Measurements from ENCODE around the gene MORN4.

DNA sequence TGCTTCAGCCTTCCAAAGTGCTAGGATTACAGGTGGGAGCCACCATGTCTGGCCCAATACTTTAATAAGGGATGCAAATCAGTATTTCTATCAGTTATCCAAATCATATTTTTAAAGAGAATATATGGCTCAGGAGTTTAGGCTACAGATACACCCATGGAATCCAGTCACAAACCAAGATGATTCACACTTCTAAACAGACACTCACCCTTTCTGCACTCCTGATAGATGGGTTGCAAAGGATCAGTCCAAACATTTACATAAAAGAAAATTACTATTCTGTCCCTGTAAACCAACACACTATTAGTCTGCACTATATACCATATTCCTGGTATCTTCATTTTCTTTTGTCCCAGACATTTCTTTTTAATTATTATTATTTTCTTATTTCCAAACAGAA, 2.2 kb downstream of the MORN4 start:
- TF ChIP-seq, protein P1, sequence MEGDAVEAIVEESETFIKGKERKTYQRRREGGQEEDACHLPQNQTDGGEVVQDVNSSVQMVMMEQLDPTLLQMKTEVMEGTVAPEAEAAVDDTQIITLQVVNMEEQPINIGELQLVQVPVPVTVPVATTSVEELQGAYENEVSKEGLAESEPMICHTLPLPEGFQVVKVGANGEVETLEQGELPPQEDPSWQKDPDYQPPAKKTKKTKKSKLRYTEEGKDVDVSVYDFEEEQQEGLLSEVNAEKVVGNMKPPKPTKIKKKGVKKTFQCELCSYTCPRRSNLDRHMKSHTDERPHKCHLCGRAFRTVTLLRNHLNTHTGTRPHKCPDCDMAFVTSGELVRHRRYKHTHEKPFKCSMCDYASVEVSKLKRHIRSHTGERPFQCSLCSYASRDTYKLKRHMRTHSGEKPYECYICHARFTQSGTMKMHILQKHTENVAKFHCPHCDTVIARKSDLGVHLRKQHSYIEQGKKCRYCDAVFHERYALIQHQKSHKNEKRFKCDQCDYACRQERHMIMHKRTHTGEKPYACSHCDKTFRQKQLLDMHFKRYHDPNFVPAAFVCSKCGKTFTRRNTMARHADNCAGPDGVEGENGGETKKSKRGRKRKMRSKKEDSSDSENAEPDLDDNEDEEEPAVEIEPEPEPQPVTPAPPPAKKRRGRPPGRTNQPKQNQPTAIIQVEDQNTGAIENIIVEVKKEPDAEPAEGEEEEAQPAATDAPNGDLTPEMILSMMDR (IDR thresholded peaks at IDR 0.05), result no peak
- no peak for TF ChIP-seq POLR2A (IDR thresholded peaks at IDR 0.05)

Measured in heart left ventricle (tissue), 13 donors.